Stimulated activated CD4-positive, alpha-beta T cell treated with anti-CD3 and anti-CD28 coated beads, TNF-alpha, amount 100 ng/mL, for 4 hours (primary cell): Measurements from ENCODE around the gene STK32B.

ENCODE experiments used
- DNase-seq, 3 experiments: peaks; one replicate each; pipeline ENCODE4 v3.0.0-alpha.2; 2020; ENCODE audit warnings: low read depth in 3 of 3

Gene STK32B

DNA sequence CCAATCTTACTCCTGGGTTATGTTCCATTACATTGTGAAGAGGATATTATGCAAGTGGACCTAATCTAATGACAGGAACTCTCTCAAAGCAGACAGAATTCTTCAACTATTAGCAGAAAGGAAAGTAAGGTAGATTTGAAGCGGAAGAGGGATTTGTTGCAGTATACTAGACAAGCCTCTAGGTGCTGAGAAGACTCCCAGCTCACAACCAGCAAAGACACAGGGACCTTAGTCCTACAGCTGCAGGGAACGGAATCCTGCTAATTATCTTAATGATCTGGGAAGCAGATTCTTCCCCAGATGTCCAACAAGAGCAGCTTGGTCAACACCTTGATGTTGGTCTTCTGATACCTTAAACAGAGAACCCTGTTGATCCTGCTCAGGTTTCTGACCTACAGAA, 73.6 kb downstream of the STK32B start:
- no peak for DNase-seq

DNA sequence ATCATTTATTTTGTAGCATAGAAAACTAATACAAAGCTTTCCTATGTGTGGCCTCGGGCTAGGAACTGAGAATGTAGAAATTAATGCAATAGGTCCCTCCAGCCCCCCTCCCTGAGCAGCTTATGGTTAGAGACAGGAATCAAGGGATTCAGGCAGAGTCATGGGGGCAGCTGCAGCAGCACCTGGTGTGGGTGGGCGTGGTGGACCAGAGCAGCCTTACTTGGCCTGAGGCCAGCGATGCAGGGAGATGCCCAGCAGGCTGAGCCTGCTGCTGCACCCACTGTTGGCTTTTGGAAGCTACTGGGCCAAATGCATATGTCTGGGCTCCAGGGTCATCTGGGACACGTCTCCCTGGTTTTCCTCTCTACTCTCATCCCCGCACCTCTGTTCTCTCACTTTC, 74.0 kb downstream of the STK32B start:
- DNase-seq = no peak

DNA sequence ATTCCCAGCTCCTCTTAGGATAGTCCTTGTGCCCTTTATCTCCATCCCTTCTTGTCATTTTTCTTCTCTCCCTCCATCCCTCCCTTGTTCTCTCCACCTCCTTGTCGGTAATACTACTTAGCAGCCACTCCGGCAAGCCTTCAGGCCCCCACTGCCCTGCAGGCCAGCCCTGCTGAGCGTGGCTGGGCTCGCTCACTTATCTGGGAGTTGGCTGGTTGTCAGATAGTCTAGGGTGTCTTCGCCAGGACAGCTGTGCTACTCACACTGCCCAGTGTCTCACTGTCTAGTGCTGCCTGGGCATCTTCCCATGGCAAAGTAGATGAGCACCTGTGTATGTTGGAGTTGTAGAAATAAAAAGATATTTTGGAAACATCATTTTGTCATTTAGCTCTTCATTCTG, 75.0 kb downstream of the STK32B start:
- no peak for DNase-seq

DNA sequence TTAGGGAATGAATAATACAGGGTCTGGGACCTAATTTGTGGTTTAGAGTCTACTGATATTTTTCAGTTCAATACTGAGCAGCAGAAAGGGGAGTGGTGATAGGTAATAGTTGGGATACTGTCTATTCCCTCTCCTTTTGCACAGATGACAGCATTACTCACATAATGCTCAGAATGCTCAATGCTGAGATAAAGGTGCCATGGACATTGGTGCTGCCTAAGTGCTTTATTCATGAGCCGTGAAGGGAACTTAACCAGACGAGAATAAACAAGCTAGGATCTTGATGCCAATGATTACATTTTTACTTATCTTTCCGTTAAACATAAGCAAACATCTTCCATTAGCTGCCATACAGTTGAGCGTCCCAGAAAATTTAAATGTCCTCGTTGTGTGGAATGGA, 75.6 kb downstream of the STK32B start:
- no peak for DNase-seq

DNA sequence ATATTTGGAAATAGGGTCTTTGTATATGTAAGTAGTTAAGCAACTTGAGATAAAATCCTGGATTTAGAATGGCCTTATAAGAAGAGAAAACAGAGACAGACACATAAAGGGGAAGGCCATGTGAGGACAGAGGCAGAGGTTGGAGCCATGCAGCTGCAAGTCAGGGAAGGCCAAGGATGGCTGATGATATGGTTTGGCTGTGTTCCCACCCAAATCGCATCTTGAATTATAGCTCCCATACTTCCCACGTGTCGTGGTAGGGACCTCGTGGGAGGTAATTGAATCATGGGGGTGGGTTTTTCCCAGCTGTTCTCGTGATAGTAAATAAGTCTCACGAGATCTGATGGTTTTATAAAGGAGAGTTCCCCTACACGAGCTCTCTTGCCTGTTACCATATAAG, 76.3 kb downstream of the STK32B start:
- no peak for DNase-seq

DNA sequence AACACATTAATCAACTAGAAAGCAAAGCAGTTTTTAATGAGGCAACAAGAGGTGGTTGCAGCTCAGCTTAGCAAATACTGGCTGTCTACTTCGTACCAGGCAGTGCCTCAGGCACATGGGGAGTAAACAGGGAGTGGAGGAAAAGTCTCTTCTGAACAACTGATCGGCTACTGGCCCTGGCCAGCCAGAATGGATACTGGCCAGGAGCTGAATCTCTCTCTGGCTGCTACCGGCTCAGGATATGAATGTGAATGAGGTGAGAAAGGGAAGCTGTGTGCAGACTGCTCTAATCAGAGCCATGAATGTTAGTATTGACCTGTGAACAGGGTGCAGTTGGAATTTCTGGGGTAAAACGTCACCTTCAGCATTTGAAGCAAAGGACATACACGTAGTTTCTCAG, 77.3 kb downstream of the STK32B start:
- no peak for DNase-seq

DNA sequence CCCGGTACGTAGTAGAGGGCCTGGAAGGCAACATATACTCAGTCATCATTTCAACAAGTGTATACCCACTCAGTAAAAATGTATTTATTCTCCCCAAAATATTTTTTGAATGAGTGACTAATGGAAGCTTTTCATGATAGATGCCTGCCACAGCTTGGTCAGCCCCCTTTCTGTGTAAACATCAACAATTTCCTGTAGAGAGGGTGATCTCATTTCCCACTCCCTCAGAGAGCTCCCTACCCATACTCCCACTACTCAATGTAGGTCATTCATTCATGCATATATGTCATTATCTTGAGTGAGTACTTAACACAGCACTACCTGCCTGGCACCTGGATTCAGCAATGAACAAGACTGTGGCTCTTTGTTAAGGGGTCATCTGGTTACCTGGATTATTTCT, 81.9 kb downstream of the STK32B start:
- DNase-seq = no peak

DNA sequence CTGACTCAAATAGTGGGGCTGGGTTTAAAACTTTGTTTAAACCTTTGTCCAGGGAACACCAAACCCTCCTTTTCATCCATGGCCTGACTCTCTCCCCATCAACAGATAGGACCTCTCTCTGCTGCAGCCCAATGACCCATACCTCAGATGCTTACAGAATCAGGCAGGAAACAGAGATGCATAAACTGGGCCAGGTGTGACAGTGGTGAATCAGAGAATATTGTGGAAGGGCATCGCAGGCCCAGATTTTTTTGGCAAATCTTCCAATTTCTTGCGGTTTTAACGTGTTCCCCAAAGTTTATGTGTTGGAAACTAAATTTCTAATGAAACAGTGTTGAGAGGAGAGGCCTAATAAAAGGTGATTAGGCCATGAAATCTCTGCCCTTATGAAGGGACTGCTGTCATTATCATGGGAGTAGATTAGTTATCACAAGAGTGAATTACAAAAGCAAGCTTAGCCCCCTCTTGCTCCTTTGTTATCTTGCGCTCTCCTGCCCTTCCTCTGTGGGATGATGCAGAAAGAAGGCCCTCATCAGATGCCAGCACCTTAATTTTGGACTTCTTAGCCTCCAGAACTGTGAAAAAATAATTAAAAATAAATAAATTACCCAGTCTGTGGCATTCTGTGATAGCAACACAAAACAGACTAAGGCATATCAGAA, 82.8 kb downstream of the STK32B start:
- DNase-seq = no peak

DNA sequence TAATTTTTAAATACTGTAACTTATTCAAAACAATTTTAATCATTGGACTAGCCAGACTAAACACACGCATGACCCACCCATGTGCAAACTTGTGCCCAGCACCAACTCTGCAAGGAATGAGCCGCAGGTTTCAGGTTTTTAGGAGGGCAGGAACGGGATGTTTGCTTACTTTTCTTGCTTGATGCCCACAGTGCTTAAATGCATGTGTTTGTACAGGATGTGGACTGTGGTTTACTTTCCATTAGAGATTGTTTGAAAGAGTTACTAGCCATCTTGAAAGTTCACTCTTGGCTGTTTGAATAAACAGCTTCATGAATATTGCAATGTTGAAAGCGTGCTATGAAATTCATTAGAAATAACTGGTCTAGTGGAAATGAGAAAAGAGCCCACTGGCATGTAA, 83.3 kb downstream of the STK32B start:
- DNase-seq = no peak

DNA sequence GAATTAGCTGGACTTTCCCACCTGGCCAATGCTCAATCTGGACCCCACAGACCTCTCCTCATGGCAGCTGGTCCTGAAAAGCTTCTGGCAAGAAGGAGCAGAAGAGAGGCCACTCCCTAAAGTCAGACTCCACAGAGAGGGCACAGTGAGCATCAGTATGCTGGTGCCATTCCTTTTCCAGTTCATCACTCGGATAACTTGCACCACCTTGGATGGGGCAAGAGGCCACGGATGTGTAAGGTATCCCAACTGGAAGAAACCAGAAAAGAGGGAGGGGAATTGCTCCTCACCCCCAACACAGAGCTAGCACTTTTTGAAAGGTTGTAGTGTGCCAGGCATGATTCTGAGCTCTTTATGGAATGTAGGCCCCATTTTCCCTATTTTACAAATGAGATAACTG, 85.9 kb downstream of the STK32B start:
- no peak for DNase-seq

DNA sequence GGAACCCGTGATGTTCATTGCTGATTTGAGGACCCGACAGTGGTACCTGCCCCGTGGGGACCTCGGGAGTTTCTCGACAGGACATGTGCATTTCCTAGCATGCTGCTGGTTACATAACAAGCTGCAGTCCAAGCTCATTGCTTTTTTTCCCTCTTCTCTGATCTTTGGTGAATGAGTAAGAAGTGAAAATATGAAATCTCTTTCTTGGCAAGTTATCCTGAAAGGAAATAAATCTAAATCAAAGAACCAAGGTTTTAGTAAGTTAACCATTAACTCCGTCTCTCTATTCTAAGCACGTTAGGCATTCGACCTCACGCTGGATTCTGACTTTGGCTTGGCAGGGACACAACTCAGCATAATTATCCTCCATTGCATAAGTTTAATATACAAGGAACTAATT, 86.6 kb downstream of the STK32B start:
- no peak for DNase-seq

DNA sequence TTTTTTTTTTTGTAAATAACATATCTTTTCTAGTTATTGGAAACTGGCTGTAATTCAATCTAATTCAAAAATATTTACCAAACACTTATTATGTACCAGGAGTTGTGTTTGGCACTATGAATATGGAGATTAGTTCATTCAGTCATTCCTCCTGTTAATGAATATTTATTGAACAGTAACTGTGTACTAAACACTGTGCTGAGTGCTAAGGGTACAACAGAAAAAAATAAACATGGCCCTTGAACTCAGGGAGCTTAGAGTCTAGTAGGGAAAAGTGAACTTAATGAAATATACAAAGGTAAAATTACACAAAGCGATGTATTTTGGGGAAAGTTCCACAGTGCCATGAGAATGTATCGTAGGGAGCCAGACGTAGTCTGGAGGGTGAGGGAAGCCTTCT, 87.1 kb downstream of the STK32B start:
- no peak for DNase-seq

DNA sequence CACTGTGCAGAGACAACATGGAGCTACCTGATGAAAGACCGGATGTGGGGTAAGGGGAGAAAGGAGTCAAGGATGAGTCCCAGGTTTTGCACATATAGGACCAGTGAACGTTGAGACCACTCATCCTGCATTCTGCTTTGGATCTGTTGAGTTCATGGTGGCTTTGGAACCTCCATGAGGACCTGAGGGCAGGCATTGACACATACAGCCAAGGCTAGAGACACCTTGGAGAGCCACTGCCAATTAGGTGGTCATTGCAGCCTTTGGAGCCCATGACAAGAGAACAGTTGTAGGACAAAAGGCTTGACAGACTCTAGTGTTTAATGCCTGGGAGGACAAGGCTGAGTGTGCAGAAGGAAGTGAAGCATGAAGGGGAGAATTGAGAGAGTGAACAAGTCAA, 87.9 kb downstream of the STK32B start:
- DNase-seq = no peak

DNA sequence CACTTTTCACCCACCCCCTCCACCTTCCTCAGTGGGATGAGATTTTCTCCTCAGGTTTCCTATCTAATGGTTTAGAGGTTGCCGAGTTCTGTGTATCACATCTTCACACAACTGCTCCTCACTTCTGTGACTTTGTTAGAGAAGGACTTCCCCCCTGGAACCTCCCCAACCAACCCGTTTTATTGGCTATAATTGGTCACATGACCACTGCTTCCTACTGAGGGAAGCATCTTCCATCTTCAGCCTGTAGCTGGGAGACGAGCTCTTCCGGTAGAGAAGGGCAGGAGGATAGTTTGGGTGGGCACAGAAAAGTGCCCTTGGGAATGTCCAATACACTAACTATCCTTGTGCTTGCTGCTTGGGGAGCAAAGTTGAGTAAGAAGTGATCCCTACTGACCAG, 90.5 kb downstream of the STK32B start:
- no peak for DNase-seq

DNA sequence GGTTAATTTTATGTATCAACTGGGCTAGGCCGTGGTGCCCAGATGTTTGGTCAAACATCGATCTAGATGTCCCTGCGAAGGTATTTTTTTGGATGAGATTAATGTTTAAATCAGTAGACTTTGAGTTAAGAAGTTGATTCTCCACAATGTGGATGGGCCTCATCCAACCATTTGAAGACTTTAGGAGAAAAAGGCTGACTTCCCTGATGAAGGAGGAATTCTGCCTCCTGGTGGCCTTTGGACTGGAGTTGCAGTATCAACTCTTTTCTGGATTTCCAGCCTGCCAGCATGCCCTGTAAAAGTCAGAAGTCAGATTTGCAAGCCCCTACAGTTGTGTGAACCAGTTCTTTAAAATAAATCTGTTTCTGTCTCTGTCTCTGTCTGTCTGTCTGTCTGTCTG, 91.4 kb downstream of the STK32B start:
- DNase-seq = no peak

DNA sequence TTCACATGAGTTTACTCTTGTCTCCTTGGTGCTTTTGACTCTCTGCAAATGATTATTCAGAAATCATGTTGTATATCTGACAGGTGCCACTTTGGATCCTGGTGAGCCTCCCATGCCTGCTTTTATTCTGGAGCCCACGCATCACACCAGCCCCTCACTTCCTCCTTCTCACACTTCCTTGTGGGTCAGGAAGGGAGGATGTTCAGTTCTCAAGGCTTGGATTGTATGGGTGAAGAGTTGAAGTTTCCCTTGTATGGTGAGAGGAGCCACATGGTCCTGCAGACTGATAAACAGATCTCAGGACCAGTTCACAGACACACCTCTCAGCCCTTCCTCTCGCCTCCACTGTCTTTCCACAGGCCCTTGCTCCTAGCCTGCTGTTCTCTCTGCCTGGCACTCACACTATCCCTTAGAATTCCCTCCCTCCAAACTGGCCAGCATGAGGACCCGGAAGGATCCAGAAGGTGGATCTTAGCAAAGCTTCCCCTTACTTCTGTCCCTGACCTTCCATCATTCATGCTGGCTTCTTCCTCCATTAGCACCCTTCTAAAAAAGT, 92.1 kb downstream of the STK32B start:
- no peak for DNase-seq

DNA sequence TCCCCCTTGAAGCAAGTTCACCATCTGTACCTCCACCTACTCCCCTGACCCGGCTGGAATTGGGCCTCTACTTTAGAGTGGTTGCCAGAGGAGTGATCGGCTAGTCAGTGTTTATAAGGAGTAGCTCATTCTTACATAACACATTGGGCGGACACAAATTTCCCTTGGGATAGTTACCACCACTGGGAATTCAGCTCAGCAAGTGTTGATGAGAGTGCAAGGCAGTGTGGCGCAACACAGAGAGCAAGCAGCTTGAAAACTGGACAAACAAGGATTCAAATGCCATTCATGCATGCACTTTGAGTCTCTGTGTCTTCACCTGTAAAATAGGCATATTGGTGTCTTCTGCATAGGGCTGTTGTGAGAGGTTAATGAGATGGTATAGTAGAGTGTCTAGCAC, 92.7 kb downstream of the STK32B start:
- DNase-seq = no peak

DNA sequence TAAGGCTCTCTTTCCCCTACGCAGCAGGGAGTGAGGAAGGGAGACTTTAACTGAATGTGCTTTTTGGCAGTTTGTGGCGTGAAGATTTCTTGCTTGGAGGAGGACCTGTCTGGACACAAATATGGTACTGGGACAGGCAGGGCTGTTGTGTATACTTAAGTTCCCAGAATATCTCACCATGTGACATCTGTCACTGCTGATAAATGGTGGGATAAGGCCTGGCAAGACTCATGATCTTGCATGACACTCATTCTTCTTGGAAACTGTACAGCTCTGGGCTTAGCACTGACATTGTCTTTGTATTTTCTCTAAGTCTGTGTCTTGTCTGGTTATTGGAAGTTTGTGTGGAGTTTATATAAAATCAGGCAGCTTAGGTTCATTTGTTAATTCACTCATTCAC, 93.1 kb downstream of the STK32B start:
- DNase-seq = no peak

DNA sequence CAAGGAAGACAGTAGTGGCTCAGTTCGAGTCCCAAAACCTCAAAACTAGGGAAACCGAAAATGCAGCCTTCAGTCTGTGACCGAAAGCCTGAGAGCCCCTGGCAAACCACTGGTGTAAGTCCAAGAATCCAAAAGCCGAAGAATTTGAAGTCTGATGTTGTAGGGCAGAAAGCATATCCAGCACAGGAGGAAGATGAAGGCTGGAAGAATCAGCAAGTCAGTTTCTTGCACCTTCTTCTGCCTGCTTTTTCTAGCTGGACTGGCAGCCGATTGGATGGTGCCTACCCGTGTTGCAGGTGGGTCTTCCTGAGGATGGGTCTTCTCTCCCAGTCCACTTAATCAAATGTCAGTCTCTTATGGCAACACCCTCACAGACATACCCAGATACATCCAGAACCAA, 95.0 kb downstream of the STK32B start:
- DNase-seq = no peak

DNA sequence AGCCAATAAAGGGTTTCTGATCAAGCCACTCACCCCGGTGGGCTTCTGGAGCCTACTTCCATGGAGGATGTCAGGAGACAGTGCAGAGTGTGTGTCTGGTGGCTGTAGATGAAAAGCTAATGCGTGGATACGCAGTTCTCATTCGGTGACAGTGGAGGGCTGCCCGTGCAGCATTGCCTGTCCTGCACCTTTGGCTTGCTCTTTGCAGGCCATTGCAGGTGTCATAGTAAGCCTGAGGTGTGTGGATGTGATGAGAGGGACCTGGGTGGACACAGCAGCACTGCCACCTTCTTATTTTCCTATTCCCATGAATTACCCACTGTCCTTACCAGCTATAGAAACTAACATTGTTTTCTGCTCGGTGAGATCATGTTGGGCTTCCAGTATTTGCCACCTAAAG, 101.2 kb downstream of the STK32B start:
- DNase-seq = no peak

DNA sequence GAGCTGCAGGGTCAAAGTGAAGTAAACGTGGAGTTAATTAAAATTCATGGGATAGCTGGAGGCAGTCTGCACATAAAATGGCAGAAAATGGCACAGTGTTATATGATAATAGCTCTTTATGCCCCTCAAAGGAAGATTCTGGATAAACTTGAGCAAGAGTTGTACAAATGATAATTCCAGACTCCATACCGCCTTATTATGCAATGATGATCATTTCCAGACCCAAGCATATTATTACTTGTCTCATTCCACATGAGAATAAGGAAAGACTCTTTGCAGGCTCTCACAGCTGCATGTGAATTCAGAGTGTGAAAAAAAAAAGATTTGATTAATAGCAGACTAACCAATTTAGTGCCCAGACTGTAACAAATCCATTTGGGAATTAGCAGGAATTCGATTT, 105.4 kb downstream of the STK32B start:
- DNase-seq = no peak

DNA sequence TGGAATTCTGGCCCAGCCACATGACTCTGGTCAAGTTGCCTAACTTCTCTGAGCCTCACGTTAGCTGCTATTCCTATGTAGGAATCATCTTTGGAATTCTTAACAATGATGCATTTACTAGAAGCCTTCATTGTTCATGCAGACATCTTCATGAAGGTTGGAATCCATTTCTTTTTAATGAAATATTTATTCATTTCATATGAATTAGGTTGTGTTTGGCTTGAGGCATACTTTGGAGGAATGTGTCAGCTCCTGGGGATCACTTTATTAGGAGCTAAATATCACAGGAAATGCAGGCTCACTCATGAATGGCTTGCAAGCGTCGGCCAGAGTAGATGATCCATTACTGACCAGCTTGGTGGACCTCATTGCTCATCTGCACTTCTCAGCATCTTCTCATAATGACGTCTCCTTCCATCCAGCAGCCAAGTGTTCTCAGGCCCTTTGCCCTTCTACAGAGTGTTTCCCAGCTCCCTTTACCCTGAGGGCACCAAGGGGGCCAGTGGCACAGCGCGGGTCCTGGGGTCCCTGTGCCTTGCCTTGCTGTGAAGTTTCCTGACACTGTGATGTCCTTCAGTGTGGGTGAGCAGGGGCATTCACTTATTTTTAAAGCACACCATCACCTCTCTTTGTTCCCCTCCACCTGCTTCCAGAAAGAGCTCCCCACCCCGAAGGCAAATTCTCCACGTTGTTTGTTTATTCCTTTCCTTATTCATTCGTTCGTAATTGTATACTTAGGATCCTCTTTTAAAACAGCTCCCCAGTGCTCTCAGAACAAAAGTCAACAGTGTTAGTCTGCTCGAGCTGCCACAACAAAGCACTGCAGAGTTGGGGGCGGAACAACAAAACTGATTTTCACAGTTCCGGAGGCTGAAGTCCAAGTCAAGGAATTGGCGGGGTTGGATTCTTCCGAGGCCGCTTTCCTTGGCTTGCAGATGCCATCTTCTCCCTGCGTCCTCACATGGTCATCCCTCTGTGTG, 106.8 kb downstream of the STK32B start:
- no peak for DNase-seq

DNA sequence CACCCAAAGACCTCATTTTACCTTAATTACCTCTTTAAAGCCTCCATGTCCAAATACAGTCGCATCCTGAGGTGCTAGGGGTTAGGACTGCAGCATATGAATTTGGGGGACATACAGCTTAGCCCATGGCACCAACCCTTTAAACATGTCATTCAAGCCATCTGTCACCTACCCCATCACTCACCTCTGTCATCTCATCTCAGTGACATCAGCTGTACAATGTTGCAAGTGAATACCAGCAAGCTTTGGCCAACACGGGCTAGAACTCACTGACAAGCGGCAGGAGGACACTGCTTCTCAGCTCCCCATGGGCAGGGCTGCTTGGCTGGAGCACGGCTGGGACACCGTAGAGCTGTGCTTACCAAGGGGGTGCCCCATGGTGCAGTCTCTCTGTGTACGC, 107.5 kb downstream of the STK32B start:
- DNase-seq = no peak
